ENCODE results near the gene GH2.

- TF ChIP-seq EP300 (IDR thresholded peaks at IDR 0.05; ENCODE audit: low read depth) (no peak), CTCF (IDR thresholded peaks at IDR 0.05) (no peak), POLR2A (IDR thresholded peaks at IDR 0.05) (no peak)
Measured at GRCh38 chr17:63832014-63832413, 49.7 kb downstream of the GH2 start.

Measured in transverse colon (tissue), 3 donors.